Left renal pelvis (tissue), 4 donors: ENCODE results near the gene OLFML3. TPM values are rescaled to one million over a fixed set of nuclear protein-coding genes. Genes with fewer than 3 reads are reported as not detected.
"Not testable (repeated sequence)": the region's sequence is repeated elsewhere in the genome, so short reads cannot be mapped to it uniquely, and the experiment has no call there.

ENCODE experiments used
- DNase-seq, 4 donors: peaks; one replicate each; pipeline ENCODE4 v3.0.0-alpha.2; 2013; ENCODE audit warnings: low read depth in 4 of 4, low spot score in 3 of 4
- polyA plus RNA-seq, 4 donors: library from polyadenylated mRNA; unstranded; fragments of 120-200 nt; gene quantifications; one replicate each; pipeline ENCODE4 v1.2.1, GENCODE V29; 2013; ENCODE audit not compliant: insufficient read length in 4 of 4

The OLFML3 gene
- polyA plus RNA-seq, 4 donors = 121 to 453 (median 169) TPM

DNA sequence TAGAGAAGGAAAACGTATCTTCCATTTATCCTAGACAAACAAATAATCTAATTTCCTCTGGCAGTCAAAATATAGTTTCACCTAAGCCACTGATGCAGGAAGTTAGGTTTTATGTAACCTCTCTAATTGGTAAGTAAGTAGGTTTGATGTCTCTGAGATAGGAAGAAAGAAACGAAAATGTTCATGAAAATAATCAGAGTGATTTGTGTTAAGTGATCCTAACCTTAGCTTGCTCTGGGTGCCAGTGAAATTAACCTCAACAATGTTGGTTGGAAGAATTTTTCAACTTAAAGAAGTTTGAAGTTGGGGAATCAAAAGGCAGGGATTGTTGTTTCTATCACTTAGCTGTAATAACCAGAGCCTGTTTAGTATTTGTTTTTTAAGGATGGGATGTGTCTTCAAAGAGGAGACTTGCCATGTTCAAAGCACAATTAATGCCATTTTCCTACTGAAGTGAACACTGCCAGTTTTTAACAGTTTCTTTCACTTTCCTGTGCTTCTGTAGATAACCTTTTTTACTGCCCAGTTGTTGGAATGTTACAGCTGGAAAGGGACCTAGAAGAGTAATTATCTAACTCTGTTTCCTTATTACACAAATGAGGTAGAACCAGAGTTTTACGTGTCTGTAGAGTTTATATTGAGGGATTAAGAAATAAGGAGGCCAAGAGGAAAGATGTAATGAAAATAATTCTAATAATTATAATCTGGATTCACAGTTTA lies 31.7 kb upstream of the OLFML3 start:
- DNase-seq = no peak

DNA sequence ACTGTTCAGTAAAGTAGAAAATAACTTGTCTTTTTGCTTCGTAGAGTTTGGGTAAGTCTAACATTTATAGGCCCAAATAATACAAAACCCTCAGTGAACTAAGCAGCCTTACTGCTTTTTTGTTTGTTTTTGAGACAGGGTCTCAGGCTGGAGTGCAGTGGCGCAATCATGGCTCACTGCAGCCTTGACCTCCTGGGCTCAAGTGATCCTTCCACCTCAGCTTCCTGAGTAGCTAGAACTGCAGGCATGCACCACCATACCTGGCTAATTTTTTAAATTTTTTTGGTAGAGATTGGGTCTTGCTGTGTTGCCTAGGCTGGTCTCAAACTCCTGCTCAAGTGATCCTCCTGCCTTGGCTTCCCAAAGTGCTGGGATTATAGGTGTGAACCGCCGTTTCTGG lies 31.1 kb upstream of the OLFML3 start:
- DNase-seq = not testable (repeated sequence)

DNA sequence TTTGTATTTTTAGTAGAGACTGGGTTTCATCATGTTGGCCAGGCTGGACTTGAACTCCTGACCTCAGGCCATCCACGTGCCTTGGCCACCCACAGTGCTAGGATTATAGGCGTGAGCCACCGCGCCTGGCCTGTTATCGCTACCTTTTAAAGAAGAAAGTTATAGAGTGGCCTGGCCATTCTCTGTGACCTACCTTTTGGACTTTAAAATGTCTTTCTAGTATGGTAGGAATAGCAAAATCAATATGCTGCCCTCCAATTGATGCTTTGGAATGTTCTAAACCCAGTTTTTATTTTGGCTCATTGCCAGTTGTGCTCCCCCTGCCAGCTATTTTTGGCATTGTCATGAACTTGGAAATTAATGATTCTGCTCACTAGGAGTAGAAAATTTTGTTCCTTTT lies 30.3 kb upstream of the OLFML3 start:
- no peak for DNase-seq

DNA sequence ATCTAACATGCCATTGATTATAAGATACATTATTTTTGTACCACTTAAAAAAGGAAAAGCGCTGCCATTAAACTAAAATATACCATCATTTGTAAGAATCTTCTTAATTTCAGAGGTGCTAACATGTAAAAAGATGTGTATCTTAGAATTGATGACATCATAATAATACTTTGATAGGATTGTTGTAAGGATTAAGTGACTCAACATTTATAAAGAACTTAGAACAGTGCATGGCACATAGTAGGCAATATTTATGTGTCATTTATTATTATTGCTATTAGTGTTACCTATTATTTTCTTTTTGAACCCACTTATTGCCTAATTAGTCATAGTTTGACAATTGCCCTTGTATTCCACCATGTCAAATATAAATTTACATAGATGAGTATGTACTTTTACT lies 28.4 kb upstream of the OLFML3 start:
- DNase-seq = no peak

DNA sequence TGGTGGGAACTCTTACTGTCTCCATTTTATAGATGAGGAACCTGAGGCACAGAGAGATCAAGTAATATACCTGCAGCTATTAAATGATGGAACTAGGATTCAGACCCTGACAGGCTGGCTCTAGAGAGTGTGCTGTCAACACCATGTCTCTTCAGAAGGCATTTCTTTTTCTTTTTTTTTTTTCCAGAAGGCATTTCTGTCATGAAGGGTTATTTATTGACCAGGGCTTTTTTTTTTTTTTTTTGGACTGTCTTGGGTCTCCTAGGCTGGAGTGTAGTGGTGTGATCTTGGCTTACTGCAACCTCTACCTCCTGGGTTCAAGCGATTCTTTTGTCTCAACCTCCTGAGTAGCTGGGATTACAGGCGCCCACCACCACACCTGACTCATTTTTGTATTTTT lies 27.6 kb upstream of the OLFML3 start:
- no peak for DNase-seq

DNA sequence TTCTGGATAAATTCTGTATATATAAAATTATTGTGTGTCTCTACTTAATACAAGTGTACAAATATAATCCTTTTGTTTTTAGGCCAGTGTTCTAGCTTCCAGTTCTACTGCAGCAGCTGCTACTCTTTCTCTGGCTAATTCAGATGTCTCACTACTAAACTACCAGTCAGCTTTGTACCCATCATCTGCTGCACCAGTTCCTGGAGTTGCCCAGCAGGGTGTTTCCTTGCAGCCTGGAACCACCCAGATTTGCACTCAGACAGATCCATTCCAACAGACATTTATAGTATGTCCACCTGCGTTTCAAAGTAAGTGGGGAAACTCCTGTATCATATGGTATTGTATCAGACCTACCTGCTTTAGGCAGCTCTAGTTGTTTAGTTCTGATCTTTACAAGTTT lies 21.3 kb upstream of the OLFML3 start:
- no peak for DNase-seq

DNA sequence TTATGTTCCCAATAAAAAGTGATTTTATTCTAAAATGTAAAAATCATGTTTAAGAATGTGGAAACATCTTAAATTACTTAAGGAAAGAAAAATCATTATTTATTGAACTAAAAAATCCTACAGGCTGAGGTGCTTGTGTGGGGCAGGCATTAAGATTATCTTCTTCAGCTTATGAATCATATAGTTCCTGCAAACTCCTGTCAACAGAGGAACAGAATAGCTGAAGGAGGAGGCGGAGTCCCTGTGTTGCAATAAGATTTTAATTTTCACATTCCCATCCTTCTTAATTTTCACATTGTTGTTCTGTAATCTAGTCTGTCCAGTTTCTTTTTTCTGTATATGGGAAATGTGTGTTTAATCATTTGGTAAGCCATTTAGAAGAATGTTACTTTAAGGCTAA lies 20.6 kb upstream of the OLFML3 start:
- no peak for DNase-seq

DNA sequence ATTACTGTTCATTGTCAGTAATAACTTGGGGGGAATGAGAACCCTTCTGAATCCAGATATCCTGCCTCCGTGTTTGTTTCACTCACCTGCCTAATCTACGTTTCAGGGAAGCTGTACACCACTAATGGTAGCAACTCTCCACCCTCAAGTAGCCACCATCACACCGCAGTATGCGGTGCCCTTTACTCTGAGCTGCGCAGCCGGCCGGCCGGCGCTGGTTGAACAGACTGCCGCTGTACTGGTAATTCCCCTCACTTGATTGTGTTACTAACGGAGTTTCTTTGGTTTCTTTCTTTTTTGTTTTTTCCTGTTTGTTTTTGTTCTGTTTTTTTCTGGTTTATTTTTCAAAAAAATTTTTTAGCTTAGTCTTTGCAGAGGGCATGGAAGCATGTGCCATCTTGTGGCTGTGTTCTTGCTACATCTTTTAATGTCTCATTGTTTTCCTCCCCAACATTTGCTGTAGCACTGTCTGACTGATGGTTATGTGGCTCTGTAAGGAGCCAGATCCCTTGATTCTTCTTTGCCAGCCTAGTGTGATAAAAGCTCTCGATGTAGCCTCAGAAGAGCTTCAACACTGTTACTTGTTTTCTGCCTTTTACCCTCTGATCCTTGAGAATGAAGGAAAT lies 15.9 kb upstream of the OLFML3 start:
- DNase-seq = no peak

DNA sequence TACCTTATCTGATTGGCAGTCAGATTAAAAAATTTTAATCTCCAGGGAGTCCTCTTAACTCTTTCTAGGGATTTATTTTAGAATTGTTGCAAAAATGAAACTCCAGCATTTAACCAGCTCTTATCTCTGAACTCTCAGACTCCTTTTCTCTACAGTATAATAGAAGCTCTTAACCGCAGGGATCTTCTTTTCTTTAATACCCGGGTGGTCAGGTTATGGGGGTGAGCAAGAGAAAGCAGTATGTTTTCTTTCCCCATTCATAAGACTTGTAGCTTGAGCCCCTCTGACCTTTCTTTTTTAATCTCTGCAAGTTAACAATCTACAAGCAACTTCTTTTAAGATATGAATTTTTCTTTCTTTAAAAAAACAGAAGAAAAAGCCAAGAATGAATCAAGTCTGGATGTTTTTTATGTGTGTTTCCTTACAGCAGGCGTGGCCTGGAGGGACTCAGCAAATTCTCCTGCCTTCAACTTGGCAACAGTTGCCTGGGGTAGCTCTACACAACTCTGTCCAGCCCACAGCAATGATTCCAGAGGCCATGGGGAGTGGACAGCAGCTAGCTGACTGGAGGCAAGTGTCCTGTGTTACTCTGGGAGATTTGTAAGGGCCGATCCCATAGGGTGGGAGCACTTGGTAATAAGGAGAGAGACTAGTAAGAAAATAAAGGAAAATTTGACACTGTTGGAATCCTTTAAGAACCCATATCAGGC lies 13.4 kb upstream of the OLFML3 start:
- no peak for DNase-seq

DNA sequence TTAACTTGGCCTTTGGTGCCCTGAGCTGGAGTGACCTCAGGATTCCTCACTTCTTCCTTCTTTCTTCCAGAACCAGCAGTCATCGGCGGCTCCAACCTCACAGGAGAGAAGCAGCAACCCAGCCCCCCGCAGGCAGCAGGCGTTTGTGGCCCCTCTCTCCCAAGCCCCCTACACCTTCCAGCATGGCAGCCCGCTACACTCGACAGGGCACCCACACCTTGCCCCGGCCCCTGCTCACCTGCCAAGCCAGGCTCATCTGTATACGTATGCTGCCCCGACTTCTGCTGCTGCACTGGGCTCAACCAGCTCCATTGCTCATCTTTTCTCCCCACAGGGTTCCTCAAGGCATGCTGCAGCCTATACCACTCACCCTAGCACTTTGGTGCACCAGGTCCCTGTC lies 6.3 kb upstream of the OLFML3 start:
- DNase-seq = no peak

DNA sequence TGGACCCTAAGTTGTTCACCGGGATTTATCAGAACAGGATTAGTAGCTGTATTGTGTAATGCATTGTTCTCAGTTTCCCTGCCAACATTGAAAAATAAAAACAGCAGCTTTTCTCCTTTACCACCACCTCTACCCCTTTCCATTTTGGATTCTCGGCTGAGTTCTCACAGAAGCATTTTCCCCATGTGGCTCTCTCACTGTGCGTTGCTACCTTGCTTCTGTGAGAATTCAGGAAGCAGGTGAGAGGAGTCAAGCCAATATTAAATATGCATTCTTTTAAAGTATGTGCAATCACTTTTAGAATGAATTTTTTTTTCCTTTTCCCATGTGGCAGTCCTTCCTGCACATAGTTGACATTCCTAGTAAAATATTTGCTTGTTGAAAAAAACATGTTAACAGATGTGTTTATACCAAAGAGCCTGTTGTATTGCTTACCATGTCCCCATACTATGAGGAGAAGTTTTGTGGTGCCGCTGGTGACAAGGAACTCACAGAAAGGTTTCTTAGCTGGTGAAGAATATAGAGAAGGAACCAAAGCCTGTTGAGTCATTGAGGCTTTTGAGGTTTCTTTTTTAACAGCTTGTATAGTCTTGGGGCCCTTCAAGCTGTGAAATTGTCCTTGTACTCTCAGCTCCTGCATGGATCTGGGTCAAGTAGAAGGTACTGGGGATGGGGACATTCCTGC lies 3.9 kb upstream of the OLFML3 start:
- DNase-seq = no peak

DNA sequence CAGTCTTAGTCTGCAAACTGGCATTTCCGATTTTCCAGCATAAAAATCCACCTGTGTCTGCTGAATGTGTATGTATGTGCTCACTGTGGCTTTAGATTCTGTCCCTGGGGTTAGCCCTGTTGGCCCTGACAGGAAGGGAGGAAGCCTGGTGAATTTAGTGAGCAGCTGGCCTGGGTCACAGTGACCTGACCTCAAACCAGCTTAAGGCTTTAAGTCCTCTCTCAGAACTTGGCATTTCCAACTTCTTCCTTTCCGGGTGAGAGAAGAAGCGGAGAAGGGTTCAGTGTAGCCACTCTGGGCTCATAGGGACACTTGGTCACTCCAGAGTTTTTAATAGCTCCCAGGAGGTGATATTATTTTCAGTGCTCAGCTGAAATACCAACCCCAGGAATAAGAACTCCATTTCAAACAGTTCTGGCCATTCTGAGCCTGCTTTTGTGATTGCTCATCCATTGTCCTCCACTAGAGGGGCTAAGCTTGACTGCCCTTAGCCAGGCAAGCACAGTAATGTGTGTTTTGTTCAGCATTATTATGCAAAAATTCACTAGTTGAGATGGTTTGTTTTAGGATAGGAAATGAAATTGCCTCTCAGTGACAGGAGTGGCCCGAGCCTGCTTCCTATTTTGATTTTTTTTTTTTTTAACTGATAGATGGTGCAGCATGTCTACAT lies 2.5 kb upstream of the OLFML3 start:
- no peak for DNase-seq

DNA sequence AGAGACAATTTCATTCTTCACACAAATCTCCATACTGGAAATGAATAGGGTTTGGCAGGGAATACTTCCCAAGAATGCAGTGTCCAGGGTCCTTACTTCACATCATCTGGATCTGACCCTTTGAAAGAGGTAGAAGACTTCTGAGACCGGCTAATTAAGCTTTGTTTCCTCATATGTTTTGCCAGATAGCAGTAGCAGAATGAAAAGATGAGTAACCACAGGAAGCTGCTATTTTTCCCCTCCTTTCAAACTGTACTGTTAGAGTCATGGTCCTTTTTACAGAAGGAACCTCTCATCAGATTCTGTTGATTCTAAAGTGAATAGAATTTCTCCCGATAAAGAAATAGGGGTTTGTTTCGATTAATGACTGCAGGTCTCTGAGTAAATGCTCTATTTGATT lies 1.4 kb upstream of the OLFML3 start:
- DNase-seq = no peak

DNA sequence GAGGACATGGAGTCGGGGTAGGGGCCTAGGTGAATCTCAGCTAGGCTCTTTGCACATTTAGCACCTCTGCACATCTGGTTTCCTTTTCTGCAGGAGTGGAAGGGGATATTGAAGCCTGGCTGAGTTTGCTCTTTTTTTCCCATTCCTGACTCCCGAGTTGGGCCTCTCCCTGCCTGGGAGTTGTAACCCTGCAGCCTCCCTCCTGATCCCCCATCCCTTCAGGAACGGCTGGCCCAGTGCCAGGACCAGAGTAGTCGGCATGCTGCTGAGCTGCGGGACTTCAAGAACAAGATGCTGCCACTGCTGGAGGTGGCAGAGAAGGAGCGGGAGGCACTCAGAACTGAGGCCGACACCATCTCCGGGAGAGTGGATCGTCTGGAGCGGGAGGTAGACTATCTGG lies 836 bp downstream of the OLFML3 start:
- peak in 1 of 4 donors; percentile 38 for DNase-seq

DNA sequence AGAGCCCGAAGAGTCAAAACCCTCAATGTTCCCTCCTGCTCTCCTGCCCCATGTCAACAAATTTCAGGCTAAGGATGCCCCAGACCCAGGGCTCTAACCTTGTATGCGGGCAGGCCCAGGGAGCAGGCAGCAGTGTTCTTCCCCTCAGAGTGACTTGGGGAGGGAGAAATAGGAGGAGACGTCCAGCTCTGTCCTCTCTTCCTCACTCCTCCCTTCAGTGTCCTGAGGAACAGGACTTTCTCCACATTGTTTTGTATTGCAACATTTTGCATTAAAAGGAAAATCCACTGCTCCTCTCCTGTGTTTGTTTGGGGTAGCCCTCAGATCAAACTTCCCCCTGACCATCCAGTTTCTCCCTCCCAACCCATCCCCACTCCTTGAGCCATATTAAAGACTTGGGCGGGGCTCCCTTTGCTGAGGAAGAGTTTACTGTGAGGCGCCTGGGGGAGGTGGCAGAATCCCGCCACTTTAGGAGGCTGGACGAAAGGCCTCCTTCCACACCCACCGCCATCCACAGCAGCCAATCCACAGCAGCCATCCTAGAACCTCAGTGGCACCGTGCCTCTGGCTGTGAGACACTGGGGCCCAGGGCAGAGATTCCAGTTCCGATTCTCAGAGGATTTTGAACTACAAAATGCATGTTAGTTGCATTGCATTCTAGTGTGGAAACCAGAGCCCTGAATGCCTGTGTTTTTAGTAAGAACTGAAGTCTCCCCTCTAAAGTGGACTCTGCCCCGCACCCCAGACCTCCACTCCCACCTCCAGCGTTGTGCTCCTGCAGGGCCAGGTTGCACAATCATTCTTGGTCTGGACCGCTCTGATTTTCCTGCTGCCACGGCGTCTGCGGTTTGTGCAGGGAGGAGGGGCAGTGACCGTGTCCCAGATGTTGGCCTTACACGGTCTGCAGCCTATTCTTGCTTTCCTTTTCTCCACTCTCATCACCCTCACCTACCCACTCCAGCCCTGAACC lies 3.0 kb downstream of the OLFML3 start:
- peak in 1 of 4 donors; percentile 29 for DNase-seq

DNA sequence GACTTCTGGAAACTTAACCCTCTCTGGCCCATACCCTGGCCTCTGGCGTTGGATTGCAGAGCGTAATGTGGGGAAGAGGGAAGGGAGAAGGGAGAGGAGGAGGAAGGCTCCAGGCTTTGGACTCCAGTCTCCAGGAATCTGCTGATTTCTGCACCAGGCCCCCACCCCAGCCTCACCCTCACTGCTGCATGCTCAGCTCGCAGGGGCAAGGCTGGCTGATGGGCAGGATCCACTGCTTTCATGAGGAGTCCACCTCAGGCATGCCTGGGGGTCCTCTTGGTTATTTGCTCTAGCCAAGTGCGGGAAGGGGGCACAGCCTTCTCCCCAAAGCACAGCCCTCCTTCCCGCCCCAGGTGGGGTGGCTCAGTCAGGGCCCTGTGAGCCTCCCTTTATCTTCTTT lies 3.7 kb downstream of the OLFML3 start:
- DNase-seq = no peak

DNA sequence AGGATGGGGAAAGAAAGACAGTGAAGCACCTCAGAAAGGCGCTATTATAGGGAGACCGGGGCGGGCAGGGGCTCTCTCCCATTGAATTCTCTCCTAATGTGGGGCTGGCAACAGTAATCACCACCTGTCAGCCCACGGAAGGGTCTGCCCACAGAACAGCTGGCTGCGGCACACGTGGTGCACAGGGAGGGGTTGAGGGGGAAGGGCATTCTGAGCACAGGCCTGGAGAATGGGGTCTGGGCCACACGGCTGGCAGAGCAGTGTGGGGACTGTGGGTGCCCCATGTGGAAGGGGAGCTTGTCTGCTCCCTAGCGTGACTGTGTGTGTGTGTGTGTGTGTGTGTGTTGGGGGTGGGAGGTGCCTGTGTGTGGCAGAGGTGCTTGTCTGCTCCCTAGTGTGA lies 4.1 kb downstream of the OLFML3 start:
- DNase-seq = no peak

DNA sequence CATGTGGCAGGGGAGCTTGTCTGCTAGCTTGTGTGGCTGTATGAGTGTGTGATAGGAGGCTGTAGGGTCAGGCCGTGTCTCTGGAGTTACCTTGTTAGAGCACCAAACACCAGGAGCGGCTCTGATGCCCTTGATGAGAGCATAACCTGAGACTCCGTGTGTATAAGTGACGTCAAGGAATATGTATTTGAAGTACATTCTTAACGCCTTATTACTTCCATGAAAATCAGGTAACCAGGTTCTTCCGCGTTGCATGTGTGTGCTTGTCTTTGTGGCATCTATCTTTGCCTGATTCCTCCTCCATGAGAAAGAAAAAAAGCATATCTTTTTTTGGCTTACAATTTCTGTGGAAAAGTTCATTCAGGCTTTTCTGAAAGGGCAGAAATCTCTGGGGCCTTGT lies 4.6 kb downstream of the OLFML3 start:
- no peak for DNase-seq

DNA sequence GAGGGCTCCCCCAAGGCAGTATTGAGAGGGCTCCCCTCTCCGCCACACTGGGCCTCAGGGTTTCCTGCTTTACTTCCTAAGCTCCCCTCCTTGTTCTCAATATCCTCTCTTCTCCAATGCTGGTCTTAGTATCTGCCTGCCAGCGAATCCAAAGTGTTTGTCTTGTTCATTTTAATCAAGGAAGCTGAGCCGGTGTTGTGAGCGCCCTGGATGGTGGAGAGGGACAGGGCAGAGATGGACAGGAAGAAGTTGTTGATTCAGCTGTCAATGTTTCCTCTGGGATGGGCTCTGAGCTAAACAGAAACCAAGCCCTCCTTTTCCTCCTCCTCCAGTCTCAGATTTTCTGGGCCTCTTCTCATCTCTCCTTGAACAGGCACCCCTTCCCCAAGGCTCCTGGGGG lies 5.4 kb downstream of the OLFML3 start:
- DNase-seq = no peak

DNA sequence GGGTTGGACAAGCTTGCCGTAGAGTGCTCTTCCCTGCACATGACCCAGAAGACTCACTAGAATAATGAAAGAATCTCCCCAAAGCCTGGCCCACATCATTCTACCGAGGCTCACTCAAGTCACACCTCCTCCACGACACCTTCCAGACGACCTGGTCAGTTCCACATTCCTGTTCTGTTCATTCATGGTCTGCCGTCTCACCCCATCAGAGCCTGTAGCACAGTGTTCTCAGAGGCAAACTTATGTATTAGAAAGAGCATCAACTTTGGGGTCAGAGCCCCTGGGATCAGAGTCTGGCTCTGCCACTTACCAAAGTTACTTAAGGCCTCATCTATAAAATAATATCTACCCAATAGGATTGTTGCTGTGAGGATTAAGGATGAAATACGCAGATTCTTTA lies 7.5 kb downstream of the OLFML3 start:
- no peak for DNase-seq
